Measurements from ENCODE around the gene UGT1A8. TPM values are rescaled to one million over a fixed set of nuclear protein-coding genes. Genes with fewer than 3 reads are reported as not detected.

Gene UGT1A8
- total and polyA plus RNA-seq, 2 donors (not counting 3 experiments of a cell fraction or from before 2014, with no cell fraction given), result not detected

DNA sequence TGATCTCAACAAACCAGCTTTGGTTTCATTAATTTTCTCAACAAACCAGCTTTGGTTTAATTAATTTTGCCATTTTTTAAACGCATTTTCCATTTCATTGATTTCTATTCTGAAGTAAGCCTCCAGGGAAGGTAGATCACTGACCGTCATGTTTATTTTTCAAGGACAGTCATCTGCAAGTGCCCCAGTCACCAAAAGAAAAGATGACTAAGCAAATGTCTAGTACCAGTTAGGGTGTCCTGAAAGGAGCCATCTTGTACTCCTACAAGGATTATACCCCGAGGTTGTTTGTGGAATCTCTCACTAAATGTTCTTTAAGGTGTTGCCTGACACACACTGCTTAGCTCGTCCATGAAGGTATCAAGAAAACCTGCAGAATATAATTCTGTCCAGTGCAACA lies 6.1 kb upstream of the UGT1A8 start:
- Histone ChIP-seq H3K9me3 (replicated peaks; ENCODE audit: control insufficient read depth, insufficient read depth, low read length) (no peaks in the 10 kb centered on the region), H4K20me1 (replicated peaks; ENCODE audit: control insufficient read depth, extremely low read depth, insufficient read depth, low read length) (no peaks in the 10 kb centered on the region), H3K36me3 (ENCODE audit: control insufficient read depth in 2 of 2, extremely low read depth in 1 of 2, insufficient read depth in 2 of 2, low read length in 2 of 2) (no peaks in the 10 kb centered on the region), H3K9ac (replicated peaks; ENCODE audit: extremely low read depth, insufficient read depth, low read length) (no peak overlapping the region), H3K4me2 (ENCODE audit: insufficient read depth, low read length) (no peak overlapping the region), H3K4me3 (replicated peaks in 1 of 3; ENCODE audit: insufficient read depth in 1 of 3, low read depth in 1 of 3, low read length in 3 of 3) (no peak overlapping the region), H2AFZ (ENCODE audit: low read depth, low read length) (no peak overlapping the region), H3K9me1 (replicated peaks; ENCODE audit: control insufficient read depth, extremely low read depth, insufficient read depth, low read length) (no peaks in the 10 kb centered on the region), H3K27me3 (ENCODE audit: control insufficient read depth in 2 of 2, insufficient read depth in 2 of 2, low read length in 2 of 2) (no peaks in the 10 kb centered on the region), H3K4me1 (ENCODE audit: control insufficient read depth, extremely low read depth, insufficient read depth, low read length) (no peaks in the 10 kb centered on the region), H3K27ac (ENCODE audit: insufficient read depth, low read depth, low read length) (no peak overlapping the region), H3K79me2 (ENCODE audit: control insufficient read depth, insufficient read depth, low read length) (no peaks in the 10 kb centered on the region)
- dilution Hi-C loops (cut with MboI; ENCODE audit: extremely low pct_ligation_motif_present, low sequenced_read_pairs), result no loop called here
- BruUV-seq (replicated peaks), result no TSS peak
- intact Hi-C loops (cut with micrococcal nuclease), result no loop called here
- CTCF ChIA-PET, result interaction anchor here (1.0 kb wide), 1 partner anchor 16 kb away, joined by 3 read pairs; no protein-coding TSS in a partner anchor
- FAIRE-seq, result no peak
- no peak for DNase-seq (ENCODE audit: low read depth, low spot score)
- POLR2A ChIA-PET, result no interaction called here
- TF ChIP-seq GATA2 (IDR thresholded peaks at IDR 0.05; ENCODE audit: insufficient read depth, insufficient read length, low read depth, low read length), result no peak
- TF ChIP-seq, protein P1, sequence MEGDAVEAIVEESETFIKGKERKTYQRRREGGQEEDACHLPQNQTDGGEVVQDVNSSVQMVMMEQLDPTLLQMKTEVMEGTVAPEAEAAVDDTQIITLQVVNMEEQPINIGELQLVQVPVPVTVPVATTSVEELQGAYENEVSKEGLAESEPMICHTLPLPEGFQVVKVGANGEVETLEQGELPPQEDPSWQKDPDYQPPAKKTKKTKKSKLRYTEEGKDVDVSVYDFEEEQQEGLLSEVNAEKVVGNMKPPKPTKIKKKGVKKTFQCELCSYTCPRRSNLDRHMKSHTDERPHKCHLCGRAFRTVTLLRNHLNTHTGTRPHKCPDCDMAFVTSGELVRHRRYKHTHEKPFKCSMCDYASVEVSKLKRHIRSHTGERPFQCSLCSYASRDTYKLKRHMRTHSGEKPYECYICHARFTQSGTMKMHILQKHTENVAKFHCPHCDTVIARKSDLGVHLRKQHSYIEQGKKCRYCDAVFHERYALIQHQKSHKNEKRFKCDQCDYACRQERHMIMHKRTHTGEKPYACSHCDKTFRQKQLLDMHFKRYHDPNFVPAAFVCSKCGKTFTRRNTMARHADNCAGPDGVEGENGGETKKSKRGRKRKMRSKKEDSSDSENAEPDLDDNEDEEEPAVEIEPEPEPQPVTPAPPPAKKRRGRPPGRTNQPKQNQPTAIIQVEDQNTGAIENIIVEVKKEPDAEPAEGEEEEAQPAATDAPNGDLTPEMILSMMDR (IDR thresholded peaks at IDR 0.05; ENCODE audit: extremely low read depth in 1 of 2, insufficient read depth in 1 of 2, low read depth in 1 of 2, low read length in 2 of 2), result no peak
- no peak for TF ChIP-seq MYC (IDR thresholded peaks at IDR 0.05; ENCODE audit: low read depth, low read length)
- no peak for TF ChIP-seq EZH2 (IDR thresholded peaks at IDR 0.05; ENCODE audit: borderline replicate concordance, low read depth, low read length, severe bottlenecking)

DNA sequence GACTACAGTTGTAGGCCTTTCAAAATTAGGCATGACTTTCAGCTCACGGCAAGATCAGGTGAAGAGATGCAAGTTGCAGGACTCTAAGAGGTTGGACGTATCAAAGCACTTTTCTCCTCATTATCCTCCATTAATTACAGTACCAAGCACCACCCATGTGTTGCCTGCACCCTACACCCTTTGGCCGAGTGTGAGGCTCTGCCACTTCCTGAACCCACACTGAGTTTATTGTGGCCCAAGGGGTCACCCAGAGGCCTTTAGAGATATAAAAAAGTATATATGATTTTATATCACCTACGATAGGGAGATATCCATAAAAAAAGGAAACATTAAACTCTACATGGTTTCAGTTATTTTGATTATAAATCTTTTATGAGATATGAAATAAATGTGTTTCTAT lies 2.8 kb downstream of the UGT1A8 start:
- TF ChIP-seq EZH2 (IDR thresholded peaks at IDR 0.05; ENCODE audit: borderline replicate concordance, low read depth, low read length, severe bottlenecking), result no peak
- no peak for TF ChIP-seq FOS (IDR thresholded peaks at IDR 0.05; ENCODE audit: borderline replicate concordance, insufficient read depth, low read length)
- TF ChIP-seq, protein P2, sequence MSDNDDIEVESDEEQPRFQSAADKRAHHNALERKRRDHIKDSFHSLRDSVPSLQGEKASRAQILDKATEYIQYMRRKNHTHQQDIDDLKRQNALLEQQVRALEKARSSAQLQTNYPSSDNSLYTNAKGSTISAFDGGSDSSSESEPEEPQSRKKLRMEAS (IDR thresholded peaks at IDR 0.05; ENCODE audit: insufficient read depth, insufficient read length), result no peak
- no peak for TF ChIP-seq GATA2 (IDR thresholded peaks at IDR 0.05; ENCODE audit: insufficient read depth, insufficient read length, low read depth, low read length)
- no peak for TF ChIP-seq MYC (IDR thresholded peaks at IDR 0.05; ENCODE audit: low read depth, low read length)
- TF ChIP-seq JUN (IDR thresholded peaks at IDR 0.05; ENCODE audit: borderline replicate concordance, insufficient read depth, insufficient read length, low read depth), result no peak
- no peak for TF ChIP-seq POLR2A (IDR thresholded peaks at IDR 0.05; ENCODE audit: low read depth, low read length)
- TF ChIP-seq POLR2AphosphoS5 (IDR thresholded peaks at IDR 0.05; ENCODE audit: insufficient read depth, low read depth, low read length), result no peak
- TF ChIP-seq, protein P1 (IDR thresholded peaks at IDR 0.05; ENCODE audit: extremely low read depth in 1 of 2, insufficient read depth in 1 of 2, low read depth in 1 of 2, low read length in 2 of 2), result no peak
- H3K9me3 ChIP-seq (replicated peaks; ENCODE audit: control insufficient read depth, insufficient read depth, low read length), result no peaks in the 10 kb centered on the region
- DNase-seq (ENCODE audit: low read depth, low spot score) (no peak), FAIRE-seq (no peak)
- H4K20me1 ChIP-seq (replicated peaks; ENCODE audit: control insufficient read depth, extremely low read depth, insufficient read depth, low read length), result no peaks in the 10 kb centered on the region
- H3K9me1 ChIP-seq (replicated peaks; ENCODE audit: control insufficient read depth, extremely low read depth, insufficient read depth, low read length), result no peaks in the 10 kb centered on the region
- H3K4me2 ChIP-seq (ENCODE audit: insufficient read depth, low read length), result no peak overlapping the region
- no peak overlapping the region for H3K4me3 ChIP-seq (replicated peaks in 1 of 3; ENCODE audit: insufficient read depth in 1 of 3, low read depth in 1 of 3, low read length in 3 of 3)
- CTCF ChIA-PET, result no interaction called here
- no TSS peak for BruUV-seq (replicated peaks)
- H3K79me2 ChIP-seq (ENCODE audit: control insufficient read depth, insufficient read depth, low read length), result no peaks in the 10 kb centered on the region
- H3K27ac ChIP-seq (ENCODE audit: insufficient read depth, low read depth, low read length), result no peak overlapping the region
- H3K36me3 ChIP-seq (ENCODE audit: control insufficient read depth in 2 of 2, extremely low read depth in 1 of 2, insufficient read depth in 2 of 2, low read length in 2 of 2), result no peaks in the 10 kb centered on the region
- dilution Hi-C loops (cut with MboI; ENCODE audit: extremely low pct_ligation_motif_present, low sequenced_read_pairs), result no loop called here
- POLR2A ChIA-PET, result no interaction called here
- no peak overlapping the region for H3K9ac ChIP-seq (replicated peaks; ENCODE audit: extremely low read depth, insufficient read depth, low read length)
- intact Hi-C loops (cut with micrococcal nuclease), result no loop called here
- H2AFZ ChIP-seq (ENCODE audit: low read depth, low read length), result no peak overlapping the region
- no peaks in the 10 kb centered on the region for H3K4me1 ChIP-seq (ENCODE audit: control insufficient read depth, extremely low read depth, insufficient read depth, low read length)
- no peaks in the 10 kb centered on the region for H3K27me3 ChIP-seq (ENCODE audit: control insufficient read depth in 2 of 2, insufficient read depth in 2 of 2, low read length in 2 of 2)

Data from endothelial cell of umbilical vein (primary cell).